HepG2 (cell line): ENCODE results near the gene ATXN7L2. TPM values are rescaled to one million over a fixed set of nuclear protein-coding genes. Genes with fewer than 3 reads are reported as not detected.

Experiments used
- ATAC-seq: fragments of 200-7000 bp; cut with Tn5 transposase; 3 replicates; pipeline ENCODE4 v1.9.1; 2020; ENCODE audit warnings: mild to moderate bottlenecking, moderate library complexity
- BruUV-seq: library from RNA; stranded (reverse); fragments of 400-500 nt; replicated peaks from 2 replicates; lab custom pipeline; 2021; lab: Mats Ljungman, UMichigan
- CTCF ChIA-PET: fragments of 300-600 bp; formaldehyde crosslinking; extraction: SDS; loops from one replicate; lab custom pipeline; 2021; ENCODE audit warnings: low total read pairs, inconsistent platforms, low intra/inter-chr PET ratio; lab: Yijun Ruan, JAX
- POLR2A ChIA-PET: fragments of 350-600 bp; sonication (Branson Sonifier 250); formaldehyde crosslinking; loops from one replicate; lab custom pipeline; 2020; ENCODE audit warnings: antibody characterized with exemption, inconsistent platforms; lab: Yijun Ruan, JAX
- DNase-seq: peaks from one replicate; pipeline ENCODE4 v3.0.0-alpha.2; 2015; ENCODE audit warnings: low spot score
- FAIRE-seq: peaks from 3 replicates; lab custom pipeline; 2011; peaks lifted over from hg19 to GRCh38; lab: Jason Lieb, UNC
- H2AFZ ChIP-seq: one replicate; pipeline ENCODE4 v1.6.1; 2011; ENCODE audit warnings: low read length, inconsistent platforms
- H3K27ac ChIP-seq: fragments of 300-600 bp; 3 replicates; pipeline ENCODE4 v1.8.0; 2011; ENCODE audit warnings: mixed run types, mild to moderate bottlenecking, mixed read lengths, low read length, inconsistent platforms; ENCODE audit not compliant: insufficient read depth; ENCODE audit errors: extremely low read length
- H3K27me3 ChIP-seq, 2 experiments: fragments of 200-600 bp in 1 of 2; 2 replicates in 1 of 2; 3 replicates in 1 of 2; pipeline versions ENCODE4 v1.6.0 to v1.8.0; 2011; ENCODE audit warnings: low read length in 2 of 2, mild to moderate bottlenecking in 2 of 2, moderate library complexity in 2 of 2, inconsistent platforms in 1 of 2; ENCODE audit not compliant: insufficient read depth in 2 of 2, control insufficient read depth in 1 of 2
- H3K36me3 ChIP-seq, 2 experiments: fragments of 200-600 bp in 1 of 2; replicated peaks in 1 of 2; 2 replicates in 1 of 2; 3 replicates in 1 of 2; pipeline versions ENCODE4 v1.5.1 to v1.8.0; 2011; ENCODE audit warnings: low read length in 2 of 2, inconsistent platforms in 1 of 2; ENCODE audit not compliant: insufficient read depth in 2 of 2, control insufficient read depth in 1 of 2
- H3K4me1 ChIP-seq: 2 replicates; pipeline ENCODE4 v1.5.1; 2012; ENCODE audit warnings: low read length, inconsistent platforms; ENCODE audit not compliant: insufficient read depth
- H3K4me2 ChIP-seq: 2 replicates; pipeline ENCODE4 v1.6.0; 2011; ENCODE audit warnings: low read depth, low read length, inconsistent platforms
- H3K4me3 ChIP-seq, 3 experiments: fragments of 200-600 bp in 1 of 3; sonication (generic), shearing (Covaris generic) in 1 of 3; replicated peaks in 1 of 3; 2 replicates each; pipeline ENCODE4 v1.5.1; 2011 to 2016; ENCODE audit warnings: low read length in 3 of 3, inconsistent platforms in 2 of 3, low read depth in 2 of 3, mild to moderate bottlenecking in 2 of 3, control low read depth in 1 of 3, mixed read lengths in 1 of 3; ENCODE audit not compliant: insufficient read depth in 1 of 3
- H3K79me2 ChIP-seq: one replicate; pipeline ENCODE4 v1.6.1; 2011; ENCODE audit warnings: low read length, inconsistent platforms; ENCODE audit not compliant: insufficient read depth
- H3K9ac ChIP-seq: 2 replicates; pipeline ENCODE4 v1.6.0; 2011; ENCODE audit warnings: mild to moderate bottlenecking, low read depth, low read length, inconsistent platforms; ENCODE audit not compliant: insufficient read depth
- H3K9me3 ChIP-seq: 2 replicates; pipeline ENCODE4 v1.5.1; 2012; ENCODE audit warnings: mild to moderate bottlenecking, low read length
- H4K20me1 ChIP-seq: 2 replicates; pipeline ENCODE4 v1.6.0; 2011; ENCODE audit warnings: inconsistent platforms, mild to moderate bottlenecking, low read length, moderate library complexity; ENCODE audit not compliant: insufficient read depth
- FOXK2 ChIP-seq: fragments of 450-650 bp; IDR thresholded peaks from 2 replicates; pipeline ENCODE4 v1.6.1; 2016
- KDM6A ChIP-seq: IDR thresholded peaks from 2 replicates; pipeline ENCODE4 v1.6.1; 2016; ENCODE audit warnings: low read depth
- MTA3 ChIP-seq: sonication (generic); formaldehyde crosslinking; IDR thresholded peaks from 2 replicates; pipeline ENCODE4 v1.4.0; 2020; ENCODE audit warnings: missing genetic modification reagents
- NFATC3 ChIP-seq: sonication (generic); formaldehyde crosslinking; IDR thresholded peaks from 2 replicates; pipeline ENCODE4 v1.5.1; 2020; ENCODE audit warnings: mild to moderate bottlenecking, missing genetic modification reagents
- PAWR ChIP-seq: sonication (generic); formaldehyde crosslinking; IDR thresholded peaks from 2 replicates; pipeline ENCODE4 v1.4.0; 2020; ENCODE audit warnings: missing genetic modification reagents, mild to moderate bottlenecking, borderline replicate concordance
- RARA ChIP-seq: IDR thresholded peaks from 2 replicates; pipeline ENCODE4 v1.6.1; 2016; ENCODE audit warnings: missing genetic modification reagents, missing compliant biosample characterization
- REL ChIP-seq: sonication (generic); formaldehyde crosslinking; conservative IDR thresholded peaks from 2 replicates; pipeline ENCODE4 v1.8.0; 2022; ENCODE audit warnings: mild to moderate bottlenecking, missing genetic modification reagents, moderate library complexity
- SMARCE1 ChIP-seq: fragments of 450-650 bp; IDR thresholded peaks from 2 replicates; pipeline ENCODE4 v1.6.1; 2017; ENCODE audit warnings: borderline replicate concordance
- SSRP1 ChIP-seq: IDR thresholded peaks from 2 replicates; pipeline ENCODE4 v1.6.1; 2016; ENCODE audit warnings: control low read depth
- TOE1 ChIP-seq: sonication (generic); formaldehyde crosslinking; IDR thresholded peaks from 2 replicates; pipeline ENCODE4 v1.4.0; 2020; ENCODE audit warnings: mild to moderate bottlenecking, missing genetic modification reagents
- ZNF234 ChIP-seq: sonication (generic); formaldehyde crosslinking; conservative IDR thresholded peaks from 2 replicates; pipeline ENCODE4 v1.5.1; 2020; ENCODE audit warnings: mild to moderate bottlenecking, missing genetic modification reagents
- ZNF766 ChIP-seq: sonication (generic); formaldehyde crosslinking; IDR thresholded peaks from 2 replicates; pipeline ENCODE4 v1.5.0; 2020; ENCODE audit warnings: missing genetic modification reagents, borderline replicate concordance
- ZNF878 ChIP-seq: sonication (generic); formaldehyde crosslinking; IDR thresholded peaks from 2 replicates; pipeline ENCODE4 v1.8.1; 2023; ENCODE audit warnings: mild to moderate bottlenecking, missing genetic modification reagents, moderate library complexity
- WGBS: methylation state at CpG from one replicate; pipeline ENCODE4 v1.1.6; 2017; ENCODE audit warnings: low lambda C conversion rate; 5-methylcytosine and 5-hydroxymethylcytosine counted together
- in situ Hi-C: cut with HindIII; loops from 2 replicates; pipeline ENCODE4 v1.10.0; 2017; ENCODE audit warnings: low pct_unique_long_range_greater_than_20kb; ENCODE audit not compliant: extremely low pct_ligation_motif_present
- intact Hi-C: fragments of 100-400 bp; cut with micrococcal nuclease; formaldehyde crosslinking; loops from one replicate; pipeline ENCODE4 v1.10.0; 2022; ENCODE audit not compliant: unreplicated experiment
- polyA plus RNA-seq, 8 experiments: library from polyadenylated mRNA; depleted of rRNA in 3 of 8; stranded (reverse) in 7 of 8; unstranded in 1 of 8; fragments of >200 nt; fragmentation: Illumina TruSeq in 4 of 8; extraction: Trizol in 4 of 8; gene quantifications; 2 replicates each; pipeline versions ENCODE4 v1.2.1 to v1.2.3, GENCODE V29; 2011 to 2016; ENCODE audit warnings: low read depth in 4 of 8, missing spikeins in 1 of 8, mixed read lengths in 1 of 8; ENCODE audit not compliant: insufficient read depth in 1 of 8
- total RNA-seq, 5 experiments: library from RNA; depleted of rRNA; stranded (reverse); fragments of >200 nt; fragmentation: Illumina TruSeq; extraction: Trizol; gene quantifications; 2 replicates each; pipeline ENCODE4 v1.2.3, GENCODE V29; 2016; ENCODE audit warnings: low read depth in 1 of 5
- TF ChIP-seq, protein P1 (sequence below): sonication (generic); formaldehyde crosslinking; IDR thresholded peaks from 2 replicates; pipeline ENCODE4 v1.4.0; 2020; ENCODE audit warnings: missing genetic modification reagents
- TF ChIP-seq, protein P2 (sequence below): sonication (generic); formaldehyde crosslinking; IDR thresholded peaks from 2 replicates; pipeline ENCODE4 v1.5.0; 2020; ENCODE audit warnings: missing genetic modification reagents
- TF ChIP-seq, protein P3 (sequence below), 2 experiments: IDR thresholded peaks; 2 replicates each; pipeline ENCODE4 v1.6.1; 2011 to 2012; ENCODE audit warnings: low read length in 2 of 2, borderline replicate concordance in 1 of 2, low read depth in 1 of 2, mild to moderate bottlenecking in 1 of 2, moderate library complexity in 1 of 2

ATXN7L2 gene
- total and polyA plus RNA-seq, 2 of the 13 experiments (the other 11 are each of a cell fraction or from before 2014, with no cell fraction given), result 2.7 to 2.8 TPM

DNA sequence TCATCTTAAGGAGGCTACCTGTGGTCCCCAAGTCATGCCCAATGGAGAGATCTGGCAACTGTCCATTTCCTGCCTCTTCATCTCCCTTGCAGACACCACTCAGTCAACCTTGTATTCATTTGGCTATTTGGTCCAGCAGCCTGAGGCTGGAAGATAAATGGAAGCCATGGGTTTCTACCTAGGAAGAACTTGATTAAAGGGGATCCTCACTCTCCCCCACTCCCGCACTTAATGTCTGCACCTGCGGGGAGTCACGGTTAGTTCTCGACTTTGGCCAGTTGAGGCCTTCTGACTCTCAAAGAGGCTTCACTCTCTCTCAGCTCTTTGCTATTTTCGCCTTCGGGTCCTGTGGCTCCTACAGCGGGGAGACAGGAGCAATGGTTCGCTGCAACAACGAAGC lies 8.4 kb upstream of the ATXN7L2 start:
- peaks cover 1 to 28% of the 10 kb centered on the region in 2 experiments; a peak in 4 of 5 replicates for H3K27me3 ChIP-seq
- no peak overlapping the region for H3K9ac ChIP-seq
- no peaks in the 10 kb centered on the region for H3K79me2 ChIP-seq
- intact Hi-C loops, result no loop called here
- H3K27ac ChIP-seq, result no peak overlapping the region
- no peaks in the 10 kb centered on the region for H3K9me3 ChIP-seq
- no peaks in the 10 kb centered on the region for H4K20me1 ChIP-seq
- ChIA-PET POLR2A (no interaction called here), CTCF (no interaction called here)
- in situ Hi-C loops, result no loop called here
- no peaks in the 10 kb centered on the region for H3K4me1 ChIP-seq
- no peak for DNase-seq
- H3K4me2 ChIP-seq, result no peak overlapping the region
- no peak for ATAC-seq
- no peak for FAIRE-seq
- H3K4me3 ChIP-seq, result no peak overlapping the region
- WGBS, result 36% methylated on average over 9 of the region's 9 CpGs
- no peaks in the 10 kb centered on the region for H3K36me3 ChIP-seq
- no TSS peak for BruUV-seq
- H2AFZ ChIP-seq, result no peak overlapping the region
- TF ChIP-seq MTA3 (CRISPR knock-in tag) (no peak), SMARCE1 (no peak), ZNF878 (CRISPR knock-in tag) (no peak), FOXK2 (no peak), ZNF766 (no peak), SSRP1 (CRISPR knock-in tag) (no peak), TOE1 (CRISPR knock-in tag) (no peak), NFATC3 (CRISPR knock-in tag) (no peak), KDM6A (CRISPR knock-in tag) (no peak), PAWR (CRISPR knock-in tag) (no peak), RARA (CRISPR knock-in tag) (no peak), ZNF234 (CRISPR knock-in tag) (no peak), REL (no peak)
- TF ChIP-seq, protein P1, sequence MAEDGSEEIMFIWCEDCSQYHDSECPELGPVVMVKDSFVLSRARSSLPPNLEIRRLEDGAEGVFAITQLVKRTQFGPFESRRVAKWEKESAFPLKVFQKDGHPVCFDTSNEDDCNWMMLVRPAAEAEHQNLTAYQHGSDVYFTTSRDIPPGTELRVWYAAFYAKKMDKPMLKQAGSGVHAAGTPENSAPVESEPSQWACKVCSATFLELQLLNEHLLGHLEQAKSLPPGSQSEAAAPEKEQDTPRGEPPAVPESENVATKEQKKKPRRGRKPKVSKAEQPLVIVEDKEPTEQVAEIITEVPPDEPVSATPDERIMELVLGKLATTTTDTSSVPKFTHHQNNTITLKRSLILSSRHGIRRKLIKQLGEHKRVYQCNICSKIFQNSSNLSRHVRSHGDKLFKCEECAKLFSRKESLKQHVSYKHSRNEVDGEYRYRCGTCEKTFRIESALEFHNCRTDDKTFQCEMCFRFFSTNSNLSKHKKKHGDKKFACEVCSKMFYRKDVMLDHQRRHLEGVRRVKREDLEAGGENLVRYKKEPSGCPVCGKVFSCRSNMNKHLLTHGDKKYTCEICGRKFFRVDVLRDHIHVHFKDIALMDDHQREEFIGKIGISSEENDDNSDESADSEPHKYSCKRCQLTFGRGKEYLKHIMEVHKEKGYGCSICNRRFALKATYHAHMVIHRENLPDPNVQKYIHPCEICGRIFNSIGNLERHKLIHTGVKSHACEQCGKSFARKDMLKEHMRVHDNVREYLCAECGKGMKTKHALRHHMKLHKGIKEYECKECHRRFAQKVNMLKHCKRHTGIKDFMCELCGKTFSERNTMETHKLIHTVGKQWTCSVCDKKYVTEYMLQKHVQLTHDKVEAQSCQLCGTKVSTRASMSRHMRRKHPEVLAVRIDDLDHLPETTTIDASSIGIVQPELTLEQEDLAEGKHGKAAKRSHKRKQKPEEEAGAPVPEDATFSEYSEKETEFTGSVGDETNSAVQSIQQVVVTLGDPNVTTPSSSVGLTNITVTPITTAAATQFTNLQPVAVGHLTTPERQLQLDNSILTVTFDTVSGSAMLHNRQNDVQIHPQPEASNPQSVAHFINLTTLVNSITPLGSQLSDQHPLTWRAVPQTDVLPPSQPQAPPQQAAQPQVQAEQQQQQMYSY (CRISPR knock-in tag), result no peak
- TF ChIP-seq, protein P2, sequence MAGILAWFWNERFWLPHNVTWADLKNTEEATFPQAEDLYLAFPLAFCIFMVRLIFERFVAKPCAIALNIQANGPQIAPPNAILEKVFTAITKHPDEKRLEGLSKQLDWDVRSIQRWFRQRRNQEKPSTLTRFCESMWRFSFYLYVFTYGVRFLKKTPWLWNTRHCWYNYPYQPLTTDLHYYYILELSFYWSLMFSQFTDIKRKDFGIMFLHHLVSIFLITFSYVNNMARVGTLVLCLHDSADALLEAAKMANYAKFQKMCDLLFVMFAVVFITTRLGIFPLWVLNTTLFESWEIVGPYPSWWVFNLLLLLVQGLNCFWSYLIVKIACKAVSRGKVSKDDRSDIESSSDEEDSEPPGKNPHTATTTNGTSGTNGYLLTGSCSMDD, result no peak
- TF ChIP-seq, protein P3, sequence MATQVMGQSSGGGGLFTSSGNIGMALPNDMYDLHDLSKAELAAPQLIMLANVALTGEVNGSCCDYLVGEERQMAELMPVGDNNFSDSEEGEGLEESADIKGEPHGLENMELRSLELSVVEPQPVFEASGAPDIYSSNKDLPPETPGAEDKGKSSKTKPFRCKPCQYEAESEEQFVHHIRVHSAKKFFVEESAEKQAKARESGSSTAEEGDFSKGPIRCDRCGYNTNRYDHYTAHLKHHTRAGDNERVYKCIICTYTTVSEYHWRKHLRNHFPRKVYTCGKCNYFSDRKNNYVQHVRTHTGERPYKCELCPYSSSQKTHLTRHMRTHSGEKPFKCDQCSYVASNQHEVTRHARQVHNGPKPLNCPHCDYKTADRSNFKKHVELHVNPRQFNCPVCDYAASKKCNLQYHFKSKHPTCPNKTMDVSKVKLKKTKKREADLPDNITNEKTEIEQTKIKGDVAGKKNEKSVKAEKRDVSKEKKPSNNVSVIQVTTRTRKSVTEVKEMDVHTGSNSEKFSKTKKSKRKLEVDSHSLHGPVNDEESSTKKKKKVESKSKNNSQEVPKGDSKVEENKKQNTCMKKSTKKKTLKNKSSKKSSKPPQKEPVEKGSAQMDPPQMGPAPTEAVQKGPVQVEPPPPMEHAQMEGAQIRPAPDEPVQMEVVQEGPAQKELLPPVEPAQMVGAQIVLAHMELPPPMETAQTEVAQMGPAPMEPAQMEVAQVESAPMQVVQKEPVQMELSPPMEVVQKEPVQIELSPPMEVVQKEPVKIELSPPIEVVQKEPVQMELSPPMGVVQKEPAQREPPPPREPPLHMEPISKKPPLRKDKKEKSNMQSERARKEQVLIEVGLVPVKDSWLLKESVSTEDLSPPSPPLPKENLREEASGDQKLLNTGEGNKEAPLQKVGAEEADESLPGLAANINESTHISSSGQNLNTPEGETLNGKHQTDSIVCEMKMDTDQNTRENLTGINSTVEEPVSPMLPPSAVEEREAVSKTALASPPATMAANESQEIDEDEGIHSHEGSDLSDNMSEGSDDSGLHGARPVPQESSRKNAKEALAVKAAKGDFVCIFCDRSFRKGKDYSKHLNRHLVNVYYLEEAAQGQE (IDR thresholded peaks at IDR 0.05; ENCODE audit: borderline replicate concordance in 1 of 2, low read depth in 1 of 2, low read length in 2 of 2), result no peak
